Tibial nerve (tissue), 4 donors: ENCODE data around the gene SH3BP4. TPM values are rescaled to one million over a fixed set of nuclear protein-coding genes. Genes with fewer than 3 reads are reported as not detected.

ENCODE experiments used
- DNase-seq, 2 donors: peaks; one replicate each; pipeline ENCODE4 v3.0.0-alpha.2; 2019; ENCODE audit warnings: low spot score in 2 of 2
- H3K27ac ChIP-seq, 4 donors: fragments of 200-600 bp; sonication (generic) in 3 of 4; one replicate each; pipeline ENCODE4 v1.5.1; 2017 to 2019; ENCODE audit warnings: mild to moderate bottlenecking in 1 of 4
- H3K27me3 ChIP-seq, 2 donors: fragments of 200-600 bp; sonication (generic) in 1 of 2; one replicate each; pipeline versions ENCODE4 v1.5.1 to v1.6.0; 2017 to 2019
- H3K36me3 ChIP-seq, 3 donors: fragments of 200-600 bp; sonication (generic); one replicate each; pipeline ENCODE4 v1.5.1; 2018 to 2019
- H3K4me1 ChIP-seq, 4 donors: fragments of 200-600 bp; sonication (generic) in 3 of 4; one replicate each; pipeline ENCODE4 v1.5.1; 2017 to 2019
- H3K4me3 ChIP-seq, 4 donors: fragments of 200-600 bp; sonication (generic) in 3 of 4; one replicate each; pipeline ENCODE4 v1.5.1; 2017 to 2019; ENCODE audit warnings: mild to moderate bottlenecking in 1 of 4, moderate library complexity in 1 of 4
- H3K9me3 ChIP-seq, 4 donors: fragments of 200-600 bp; sonication (generic) in 3 of 4; one replicate each; pipeline ENCODE4 v1.5.1; 2017 to 2019
- EP300 ChIP-seq, 2 donors: sonication (generic); formaldehyde crosslinking; IDR thresholded peaks; one replicate each; pipeline ENCODE4 v1.6.1; 2017; ENCODE audit warnings: antibody characterized with exemption in 2 of 2, mild to moderate bottlenecking in 1 of 2
- POLR2A ChIP-seq, 2 donors: fragments of 450-650 bp; IDR thresholded peaks; one replicate each; pipeline ENCODE4 v1.6.1; 2017; ENCODE audit warnings: antibody characterized with exemption in 2 of 2, mild to moderate bottlenecking in 2 of 2, moderate library complexity in 2 of 2
- WGBS, 2 donors: methylation state at CpG; one replicate each; pipeline ENCODE4 v1.1.5; 2018; 5-methylcytosine and 5-hydroxymethylcytosine counted together
- total RNA-seq, 4 donors: library from RNA; depleted of rRNA; stranded (reverse); fragments of >200 nt; gene quantifications; one replicate each; pipeline ENCODE4 v1.1.0, GENCODE V29; 2016
- TF ChIP-seq, protein P1 (sequence below), 5 experiments: fragments of 200-600 bp in 3 of 5; fragments of 450-650 bp in 2 of 5; sonication (generic) in 3 of 5; IDR thresholded peaks; one replicate each; pipeline ENCODE4 v1.5.1; 2016 to 2019; ENCODE audit warnings: antibody characterized with exemption in 5 of 5, mild to moderate bottlenecking in 3 of 5, moderate library complexity in 2 of 5

Gene SH3BP4
- total RNA-seq, 4 donors from 2014 or later = 19.2 to 31.8 (median 24.3) TPM

DNA sequence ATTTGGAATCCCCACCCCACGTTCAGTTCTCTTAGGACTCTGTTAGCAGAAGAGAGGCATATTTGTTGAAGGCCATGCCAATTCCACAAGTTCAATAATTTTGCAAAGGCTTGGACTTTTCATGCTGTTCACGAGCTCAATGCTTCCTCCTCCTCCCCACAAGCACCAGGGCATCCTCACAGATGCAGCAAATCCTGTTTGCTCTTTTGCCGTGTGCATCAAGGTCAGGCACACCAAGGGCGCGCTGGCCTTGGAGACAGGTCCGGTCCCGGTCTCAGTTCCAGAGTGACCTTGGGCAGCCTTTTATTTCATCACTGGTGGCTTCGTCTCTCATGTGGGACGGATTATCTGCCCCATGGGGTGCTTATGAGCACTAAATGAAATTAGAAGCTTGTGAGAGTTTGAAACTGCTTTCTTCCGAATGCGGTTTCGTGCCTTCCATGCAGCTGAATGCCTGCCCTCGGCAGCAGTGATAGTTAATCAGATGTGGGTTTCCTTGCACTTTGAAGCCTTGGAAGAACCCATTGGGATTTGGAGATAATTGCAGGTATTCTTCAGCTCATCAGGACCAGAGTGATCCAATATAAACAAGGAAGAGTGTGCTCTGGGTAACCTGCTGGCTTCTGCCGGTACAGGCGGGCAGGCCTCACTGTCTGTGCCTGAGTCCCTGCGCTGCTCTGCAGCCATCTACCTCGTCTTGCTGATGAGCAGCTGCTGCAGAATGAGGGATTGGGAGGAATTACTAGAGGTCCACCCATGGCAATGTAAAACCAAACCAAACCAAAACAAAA lies 140.8 kb downstream of the SH3BP4 start:
- TF ChIP-seq POLR2A (IDR thresholded peaks at IDR 0.05) = no peak
- TF ChIP-seq EP300 (IDR thresholded peaks at IDR 0.05) = no peak
- TF ChIP-seq, protein P1, sequence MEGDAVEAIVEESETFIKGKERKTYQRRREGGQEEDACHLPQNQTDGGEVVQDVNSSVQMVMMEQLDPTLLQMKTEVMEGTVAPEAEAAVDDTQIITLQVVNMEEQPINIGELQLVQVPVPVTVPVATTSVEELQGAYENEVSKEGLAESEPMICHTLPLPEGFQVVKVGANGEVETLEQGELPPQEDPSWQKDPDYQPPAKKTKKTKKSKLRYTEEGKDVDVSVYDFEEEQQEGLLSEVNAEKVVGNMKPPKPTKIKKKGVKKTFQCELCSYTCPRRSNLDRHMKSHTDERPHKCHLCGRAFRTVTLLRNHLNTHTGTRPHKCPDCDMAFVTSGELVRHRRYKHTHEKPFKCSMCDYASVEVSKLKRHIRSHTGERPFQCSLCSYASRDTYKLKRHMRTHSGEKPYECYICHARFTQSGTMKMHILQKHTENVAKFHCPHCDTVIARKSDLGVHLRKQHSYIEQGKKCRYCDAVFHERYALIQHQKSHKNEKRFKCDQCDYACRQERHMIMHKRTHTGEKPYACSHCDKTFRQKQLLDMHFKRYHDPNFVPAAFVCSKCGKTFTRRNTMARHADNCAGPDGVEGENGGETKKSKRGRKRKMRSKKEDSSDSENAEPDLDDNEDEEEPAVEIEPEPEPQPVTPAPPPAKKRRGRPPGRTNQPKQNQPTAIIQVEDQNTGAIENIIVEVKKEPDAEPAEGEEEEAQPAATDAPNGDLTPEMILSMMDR (IDR thresholded peaks at IDR 0.05) = no peak
- no peak overlapping the region for H3K27ac ChIP-seq
- no peaks in the 10 kb centered on the region for H3K36me3 ChIP-seq
- 75 to 86% methylated on average over 17 of the region's 17 CpGs for WGBS, 2 donors
- H3K4me3 ChIP-seq = no peak overlapping the region
- H3K4me1 ChIP-seq = peaks cover 0 to 12% (median 0%) of the 10 kb centered on the region in 4 donors
- H3K27me3 ChIP-seq = no peaks in the 10 kb centered on the region
- DNase-seq = no peak
- H3K9me3 ChIP-seq = no peaks in the 10 kb centered on the region

DNA sequence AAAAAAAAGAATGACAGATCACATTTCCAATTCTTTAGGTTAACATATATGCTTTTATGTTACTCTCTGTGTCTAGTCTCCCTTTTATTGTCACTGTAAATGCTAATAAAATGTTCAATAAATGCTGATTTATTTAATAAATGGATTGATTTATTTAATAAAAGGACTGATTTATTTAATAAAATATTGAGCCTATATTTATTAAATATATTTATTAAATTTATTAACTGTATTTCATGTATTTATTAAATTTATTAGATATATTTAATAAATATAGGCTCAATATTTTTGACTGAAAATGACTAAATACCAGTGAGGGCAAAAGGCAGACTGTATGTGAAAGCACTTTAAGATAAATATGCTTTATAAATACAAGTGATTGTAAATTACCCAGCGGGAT lies 142.6 kb downstream of the SH3BP4 start:
- DNase-seq = no peak
- TF ChIP-seq EP300 (IDR thresholded peaks at IDR 0.05) (no peak), POLR2A (IDR thresholded peaks at IDR 0.05) (no peak)
- TF ChIP-seq, protein P1 (IDR thresholded peaks at IDR 0.05) = no peak
- Histone ChIP-seq H3K27me3 (no peaks in the 10 kb centered on the region), H3K27ac (no peak overlapping the region), H3K9me3 (no peaks in the 10 kb centered on the region), H3K4me3 (no peak overlapping the region), H3K36me3 (no peaks in the 10 kb centered on the region), H3K4me1 (no peaks in the 10 kb centered on the region)
- 92 to 97% methylated on average over 1 of the region's 1 CpG for WGBS, 2 donors

DNA sequence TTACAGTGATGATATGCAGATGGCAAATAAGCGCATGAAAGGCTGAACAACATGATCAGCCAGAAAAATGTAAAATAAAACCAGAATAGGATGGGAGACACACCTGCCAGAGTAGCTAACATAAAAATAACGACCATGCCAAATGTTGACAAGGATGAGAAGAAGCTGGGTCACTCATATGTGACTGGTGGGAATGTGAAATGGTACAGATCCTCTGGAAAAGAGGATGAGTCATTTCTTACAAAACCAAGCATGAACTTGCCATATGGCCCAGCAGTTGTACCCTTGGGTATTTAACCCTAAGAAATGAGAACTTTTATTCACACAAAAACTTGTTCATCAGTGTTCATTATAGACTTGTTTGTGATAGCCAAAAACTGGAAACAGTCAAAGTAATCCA lies 143.8 kb downstream of the SH3BP4 start:
- H3K9me3 ChIP-seq = no peaks in the 10 kb centered on the region
- DNase-seq = no peak
- H3K36me3 ChIP-seq = no peaks in the 10 kb centered on the region
- H3K4me1 ChIP-seq = no peaks in the 10 kb centered on the region
- no peak overlapping the region for H3K4me3 ChIP-seq
- 83 to 92% methylated on average over 2 of the region's 2 CpGs for WGBS, 2 donors
- no peaks in the 10 kb centered on the region for H3K27me3 ChIP-seq
- no peak for TF ChIP-seq EP300 (IDR thresholded peaks at IDR 0.05)
- TF ChIP-seq, protein P1 (IDR thresholded peaks at IDR 0.05) = no peak
- no peak for TF ChIP-seq POLR2A (IDR thresholded peaks at IDR 0.05)
- H3K27ac ChIP-seq = no peak overlapping the region

DNA sequence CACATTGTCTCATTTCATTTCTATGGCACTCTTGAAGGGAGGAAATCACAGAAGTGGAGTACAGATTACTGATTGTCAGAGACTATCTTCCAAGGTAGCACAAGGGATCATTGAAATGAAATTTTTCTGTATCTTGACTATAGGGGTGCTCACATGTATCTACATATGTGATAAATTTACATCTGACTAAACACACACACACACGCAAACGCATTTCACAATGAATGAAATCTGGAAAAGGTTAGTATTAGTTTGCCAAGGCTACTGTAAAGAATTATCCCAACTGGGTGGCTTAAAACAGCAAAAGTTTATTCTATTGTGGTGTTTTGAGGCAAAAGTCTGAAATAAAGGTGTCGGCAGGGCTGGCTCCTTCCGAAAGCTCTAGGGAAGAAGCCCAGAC lies 144.6 kb downstream of the SH3BP4 start:
- Histone ChIP-seq H3K36me3 (no peaks in the 10 kb centered on the region), H3K27me3 (no peaks in the 10 kb centered on the region), H3K4me1 (no peaks in the 10 kb centered on the region), H3K27ac (no peak overlapping the region), H3K4me3 (no peak overlapping the region), H3K9me3 (no peaks in the 10 kb centered on the region)
- DNase-seq = no peak
- TF ChIP-seq EP300 (IDR thresholded peaks at IDR 0.05) = no peak
- no peak for TF ChIP-seq POLR2A (IDR thresholded peaks at IDR 0.05)
- TF ChIP-seq, protein P1 (IDR thresholded peaks at IDR 0.05) = no peak
- 83 to 90% methylated on average over 4 of the region's 4 CpGs for WGBS, 2 donors

DNA sequence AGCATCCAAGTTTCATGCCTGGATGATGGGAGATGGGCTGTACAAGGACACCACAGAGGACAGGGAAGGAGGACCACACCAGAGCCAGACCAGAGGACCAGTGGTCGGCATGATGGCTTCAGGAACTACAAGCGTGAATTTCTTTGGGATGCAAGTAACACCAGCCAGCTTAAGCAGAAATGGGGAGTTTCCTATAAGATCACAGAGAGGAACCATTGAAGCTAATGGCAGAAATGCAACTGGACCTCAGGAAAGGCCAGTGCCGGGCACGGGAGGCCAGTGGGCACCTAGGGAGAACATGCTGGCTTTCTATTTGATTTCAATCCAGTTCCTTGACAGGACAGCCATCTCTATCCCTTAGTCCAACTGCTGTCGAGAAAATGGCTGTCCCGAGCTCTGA lies 145.4 kb downstream of the SH3BP4 start:
- TF ChIP-seq POLR2A (IDR thresholded peaks at IDR 0.05) (no peak), EP300 (IDR thresholded peaks at IDR 0.05) (no peak)
- TF ChIP-seq, protein P1 (IDR thresholded peaks at IDR 0.05) = no peak

More for the DNA sequence above, 145.4 kb downstream of the SH3BP4 start:
- Histone ChIP-seq H3K27me3 (no peaks in the 10 kb centered on the region), H3K9me3 (no peaks in the 10 kb centered on the region), H3K4me1 (no peaks in the 10 kb centered on the region), H3K4me3 (no peak overlapping the region), H3K36me3 (no peaks in the 10 kb centered on the region), H3K27ac (no peak overlapping the region)
- 79 to 83% methylated on average over 6 of the region's 6 CpGs for WGBS, 2 donors
- DNase-seq = no peak
